ENCODE measurements around the gene CDON.

CDON gene

DNA sequence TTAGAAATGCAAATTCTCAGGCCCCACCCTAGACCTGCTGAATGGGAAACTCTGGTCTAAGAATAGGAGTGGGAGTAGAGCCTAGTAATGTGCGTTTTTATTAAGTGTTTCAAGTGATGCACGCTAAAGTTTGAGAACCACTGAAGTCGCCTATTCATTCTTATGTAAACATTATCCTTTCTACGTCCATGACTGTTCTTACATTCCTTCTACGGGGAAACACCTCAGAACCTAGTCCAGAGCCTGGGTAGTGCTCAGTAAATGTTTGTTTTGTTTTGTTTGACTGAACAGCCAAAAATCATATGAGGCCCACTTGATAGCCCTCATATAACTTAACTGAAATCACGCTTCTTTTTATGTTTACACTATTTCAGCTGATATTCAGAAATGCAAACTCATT lies 87.0 kb downstream of the CDON start:
- no peak overlapping the region for H2AFZ ChIP-seq (ENCODE audit: low read length, unreplicated experiment)
- H3K4me3 ChIP-seq (ENCODE audit: low read depth, low read length): no peak overlapping the region
- no peaks in the 10 kb centered on the region for H3K36me3 ChIP-seq (ENCODE audit: insufficient read depth, low read length)
- no peaks in the 10 kb centered on the region for H3K79me2 ChIP-seq (ENCODE audit: control insufficient read depth, insufficient read depth, low read length, unreplicated experiment)
- no peaks in the 10 kb centered on the region for H3K4me1 ChIP-seq (ENCODE audit: control insufficient read depth, insufficient read depth, low read length, unreplicated experiment)
- no peak overlapping the region for H3K27ac ChIP-seq (ENCODE audit: low read depth, low read length)
- H3K27me3 ChIP-seq (ENCODE audit: insufficient read depth, low read length): no peaks in the 10 kb centered on the region

DNA sequence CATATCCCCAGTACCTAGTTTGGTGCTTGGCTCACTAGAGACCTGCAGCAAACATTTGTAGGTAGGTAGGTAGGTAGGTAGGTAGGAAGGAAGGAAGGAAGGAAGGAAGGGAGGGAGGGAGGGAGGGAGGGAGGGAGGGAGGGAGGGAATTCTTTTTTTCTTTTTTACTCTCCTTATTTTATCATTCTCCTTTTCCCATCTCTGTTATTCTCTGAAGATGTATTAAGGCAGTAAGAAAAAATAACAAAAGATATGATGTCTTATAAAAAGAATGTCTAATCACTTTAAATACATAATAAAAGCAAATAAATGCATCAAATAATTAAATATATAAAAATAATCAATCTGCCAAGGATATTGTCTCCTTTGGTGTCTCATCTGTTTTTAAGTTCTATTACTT lies 88.4 kb downstream of the CDON start:
- no peaks in the 10 kb centered on the region for H3K4me1 ChIP-seq (ENCODE audit: control insufficient read depth, insufficient read depth, low read length, unreplicated experiment)
- H3K27me3 ChIP-seq (ENCODE audit: insufficient read depth, low read length): no peaks in the 10 kb centered on the region
- no peak overlapping the region for H2AFZ ChIP-seq (ENCODE audit: low read length, unreplicated experiment)
- no peaks in the 10 kb centered on the region for H3K79me2 ChIP-seq (ENCODE audit: control insufficient read depth, insufficient read depth, low read length, unreplicated experiment)
- H3K4me3 ChIP-seq (ENCODE audit: low read depth, low read length): no peak overlapping the region
- no peaks in the 10 kb centered on the region for H3K36me3 ChIP-seq (ENCODE audit: insufficient read depth, low read length)
- no peak overlapping the region for H3K27ac ChIP-seq (ENCODE audit: low read depth, low read length)

DNA sequence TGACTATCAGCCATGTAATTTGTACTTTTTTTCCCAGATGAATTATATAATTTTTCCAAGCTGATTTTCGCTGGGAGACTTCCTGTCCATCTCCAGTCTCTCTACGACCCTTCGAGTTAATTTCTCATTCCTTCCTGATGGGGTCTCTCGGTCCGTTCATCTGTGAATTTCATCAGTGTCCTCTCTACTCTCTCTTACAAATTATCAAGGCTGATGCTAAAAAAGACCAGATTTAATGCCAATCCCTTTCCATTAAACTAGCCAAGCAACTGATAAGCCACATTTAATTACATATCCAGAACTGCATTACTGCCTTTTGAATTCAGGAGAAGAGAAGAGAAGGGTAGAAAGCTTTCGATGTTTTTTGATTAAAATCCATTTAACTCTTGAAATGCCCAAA lies 91.0 kb downstream of the CDON start:
- H3K79me2 ChIP-seq (ENCODE audit: control insufficient read depth, insufficient read depth, low read length, unreplicated experiment): no peaks in the 10 kb centered on the region
- H3K4me1 ChIP-seq (ENCODE audit: control insufficient read depth, insufficient read depth, low read length, unreplicated experiment): peaks cover 8% of the 10 kb centered on the region
- H3K27ac ChIP-seq (ENCODE audit: low read depth, low read length): no peak overlapping the region

DNA sequence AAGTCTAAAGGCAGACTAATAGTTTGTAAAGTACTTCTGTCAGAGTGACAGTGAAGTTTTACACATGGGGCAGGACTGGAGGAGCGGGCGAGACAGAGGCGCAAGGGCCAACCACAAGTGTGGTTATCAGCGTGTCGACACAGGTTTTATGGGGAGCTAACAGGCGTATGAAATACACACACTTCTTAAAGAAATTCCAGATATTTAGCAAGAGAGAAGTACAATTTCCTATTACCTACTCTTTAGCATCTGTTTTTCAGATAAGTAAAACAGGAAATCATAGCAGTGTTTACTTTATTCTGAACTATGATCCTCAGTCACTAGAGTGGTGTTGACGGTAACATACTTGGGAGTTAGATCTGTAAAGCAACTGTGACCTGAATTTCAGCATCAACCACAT lies 94.3 kb downstream of the CDON start:
- no peaks in the 10 kb centered on the region for H3K36me3 ChIP-seq (ENCODE audit: insufficient read depth, low read length)
- H3K4me3 ChIP-seq (ENCODE audit: low read depth, low read length): no peak overlapping the region
- H3K27ac ChIP-seq (ENCODE audit: low read depth, low read length): no peak overlapping the region
- H3K79me2 ChIP-seq (ENCODE audit: control insufficient read depth, insufficient read depth, low read length, unreplicated experiment): no peaks in the 10 kb centered on the region
- peaks cover 8% of the 10 kb centered on the region for H3K4me1 ChIP-seq (ENCODE audit: control insufficient read depth, insufficient read depth, low read length, unreplicated experiment)
- H2AFZ ChIP-seq (ENCODE audit: low read length, unreplicated experiment): no peak overlapping the region
- H3K27me3 ChIP-seq (ENCODE audit: insufficient read depth, low read length): no peaks in the 10 kb centered on the region

More for the DNA sequence above, 91.0 kb downstream of the CDON start:
- Histone ChIP-seq H3K27me3 (ENCODE audit: insufficient read depth, low read length) (no peaks in the 10 kb centered on the region), H3K36me3 (ENCODE audit: insufficient read depth, low read length) (no peaks in the 10 kb centered on the region), H3K4me3 (ENCODE audit: low read depth, low read length) (no peak overlapping the region), H2AFZ (ENCODE audit: low read length, unreplicated experiment) (no peak overlapping the region)

DNA sequence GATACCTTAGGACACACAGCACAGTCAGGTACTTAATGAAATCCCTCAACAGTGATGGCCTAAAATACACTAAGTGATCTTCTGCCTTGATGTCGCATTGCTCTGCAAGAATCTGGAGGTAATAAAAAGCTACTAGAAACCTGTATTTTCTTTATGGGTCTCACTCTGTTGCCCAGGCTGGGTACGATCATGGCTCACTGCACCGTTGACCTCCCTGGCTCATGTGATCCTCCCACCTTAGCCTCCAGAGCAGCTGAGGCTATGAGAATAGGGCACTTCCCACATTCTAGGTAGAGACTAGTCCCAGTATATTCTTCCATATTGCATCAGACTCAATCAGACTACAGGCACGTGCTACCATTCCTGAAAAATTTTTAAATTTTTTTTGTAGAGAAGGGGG lies 95.2 kb downstream of the CDON start:
- Histone ChIP-seq H3K4me3 (ENCODE audit: low read depth, low read length) (no peak overlapping the region), H3K27me3 (ENCODE audit: insufficient read depth, low read length) (no peaks in the 10 kb centered on the region), H3K36me3 (ENCODE audit: insufficient read depth, low read length) (peaks cover 2% of the 10 kb centered on the region; the same call in 1 of the 2 replicates), H2AFZ (ENCODE audit: low read length, unreplicated experiment) (no peak overlapping the region), H3K79me2 (ENCODE audit: control insufficient read depth, insufficient read depth, low read length, unreplicated experiment) (no peaks in the 10 kb centered on the region), H3K27ac (ENCODE audit: low read depth, low read length) (no peak overlapping the region), H3K4me1 (ENCODE audit: control insufficient read depth, insufficient read depth, low read length, unreplicated experiment) (peaks cover 8% of the 10 kb centered on the region)

DNA sequence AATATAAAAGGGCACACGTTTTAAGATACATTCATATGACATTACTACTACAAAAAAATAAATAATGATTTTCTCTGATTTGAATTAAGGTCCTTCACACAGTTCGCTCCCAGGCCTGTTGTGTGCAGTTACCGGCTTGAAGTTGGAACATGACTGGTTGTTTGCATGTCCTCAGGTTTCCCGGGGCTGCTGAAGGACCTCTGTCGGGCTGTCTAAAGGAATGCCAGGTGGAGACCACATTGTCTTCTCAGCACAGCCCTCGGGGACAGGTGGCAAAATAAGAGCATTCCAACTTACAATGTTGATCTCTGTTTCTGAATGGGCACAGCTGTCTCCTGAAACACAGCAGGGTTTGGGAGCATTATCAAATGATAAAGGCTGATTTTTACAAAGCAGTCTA lies 101.9 kb downstream of the CDON start:
- no peak overlapping the region for H3K27ac ChIP-seq (ENCODE audit: low read depth, low read length)
- H3K4me1 ChIP-seq (ENCODE audit: control insufficient read depth, insufficient read depth, low read length, unreplicated experiment): no peaks in the 10 kb centered on the region
- H3K79me2 ChIP-seq (ENCODE audit: control insufficient read depth, insufficient read depth, low read length, unreplicated experiment): no peaks in the 10 kb centered on the region
- H3K36me3 ChIP-seq (ENCODE audit: insufficient read depth, low read length): peaks cover 7% of the 10 kb centered on the region
- no peaks in the 10 kb centered on the region for H3K27me3 ChIP-seq (ENCODE audit: insufficient read depth, low read length)
- H2AFZ ChIP-seq (ENCODE audit: low read length, unreplicated experiment): no peak overlapping the region
- no peak overlapping the region for H3K4me3 ChIP-seq (ENCODE audit: low read depth, low read length)

DNA sequence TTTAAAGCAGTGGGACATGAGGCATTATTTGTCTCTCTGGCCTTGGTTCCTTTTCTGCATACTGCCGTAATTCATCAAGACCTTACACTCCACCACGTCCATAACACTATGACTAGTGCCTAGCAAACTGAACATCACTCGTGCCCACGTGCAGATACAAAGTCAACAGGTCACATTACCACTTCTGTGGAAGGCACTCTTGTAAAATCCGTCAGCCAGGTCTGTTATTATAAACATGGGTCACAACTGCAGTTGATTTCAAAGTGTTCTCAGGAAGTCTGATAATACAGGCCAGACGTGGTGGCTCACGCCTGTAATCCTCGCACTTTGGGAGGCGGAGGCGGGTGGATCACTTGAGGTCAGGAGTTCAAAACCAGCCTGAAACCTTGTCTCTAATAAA lies 102.7 kb downstream of the CDON start:
- Histone ChIP-seq H3K27ac (ENCODE audit: low read depth, low read length) (no peak overlapping the region), H3K4me1 (ENCODE audit: control insufficient read depth, insufficient read depth, low read length, unreplicated experiment) (no peaks in the 10 kb centered on the region), H3K4me3 (ENCODE audit: low read depth, low read length) (no peak overlapping the region), H3K27me3 (ENCODE audit: insufficient read depth, low read length) (no peaks in the 10 kb centered on the region), H3K79me2 (ENCODE audit: control insufficient read depth, insufficient read depth, low read length, unreplicated experiment) (no peaks in the 10 kb centered on the region), H2AFZ (ENCODE audit: low read length, unreplicated experiment) (no peak overlapping the region), H3K36me3 (ENCODE audit: insufficient read depth, low read length) (peaks cover 7% of the 10 kb centered on the region)

DNA sequence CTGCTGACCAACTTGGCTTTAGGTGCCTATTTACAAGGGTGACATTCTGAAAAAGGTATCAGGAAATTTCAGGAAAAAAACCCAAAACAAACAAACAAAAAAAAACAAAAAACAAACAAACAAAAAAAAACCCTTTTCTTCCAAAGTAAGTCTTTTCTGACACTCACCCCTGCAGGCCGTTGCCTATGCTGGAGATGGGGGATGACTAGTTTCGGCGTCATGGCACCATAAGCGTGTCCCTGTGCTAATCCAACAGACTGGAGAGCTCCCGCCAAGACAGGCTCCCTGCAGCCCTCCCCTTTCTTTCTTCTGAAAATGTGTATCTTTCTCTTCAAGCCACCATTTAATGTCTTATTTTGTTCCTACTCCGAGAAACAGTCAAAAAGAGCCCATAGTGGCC lies 103.2 kb downstream of the CDON start:
- Histone ChIP-seq H3K79me2 (ENCODE audit: control insufficient read depth, insufficient read depth, low read length, unreplicated experiment) (no peaks in the 10 kb centered on the region), H3K27ac (ENCODE audit: low read depth, low read length) (no peak overlapping the region), H3K36me3 (ENCODE audit: insufficient read depth, low read length) (peaks cover 7% of the 10 kb centered on the region), H3K4me3 (ENCODE audit: low read depth, low read length) (no peak overlapping the region), H2AFZ (ENCODE audit: low read length, unreplicated experiment) (no peak overlapping the region), H3K4me1 (ENCODE audit: control insufficient read depth, insufficient read depth, low read length, unreplicated experiment) (no peaks in the 10 kb centered on the region), H3K27me3 (ENCODE audit: insufficient read depth, low read length) (no peaks in the 10 kb centered on the region)

DNA sequence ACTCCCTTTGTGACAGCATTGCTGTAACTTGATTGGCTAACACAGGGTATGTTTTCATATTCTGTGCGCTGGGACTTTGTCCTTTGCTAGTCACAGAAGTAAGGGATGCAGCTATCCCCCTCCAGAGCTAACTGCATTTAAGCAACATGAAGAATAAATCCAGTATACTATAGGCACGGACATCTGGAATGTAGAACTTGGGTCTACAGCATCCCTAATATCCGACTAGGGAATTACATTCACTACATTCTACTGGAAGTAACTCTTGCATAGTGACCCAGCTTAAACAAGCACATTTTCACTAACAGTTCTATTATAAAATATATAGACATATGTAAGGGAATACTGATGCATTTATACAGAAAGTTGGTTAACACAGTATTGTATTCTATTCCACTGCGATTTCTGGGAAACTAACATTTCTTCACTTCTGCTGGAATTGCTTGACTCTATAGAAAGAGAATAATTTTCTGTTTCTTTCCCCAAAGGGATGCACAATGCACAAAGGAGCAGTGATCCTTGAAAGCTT lies 103.7 kb downstream of the CDON start:
- Histone ChIP-seq H2AFZ (ENCODE audit: low read length, unreplicated experiment) (no peak overlapping the region), H3K27ac (ENCODE audit: low read depth, low read length) (no peak overlapping the region), H3K36me3 (ENCODE audit: insufficient read depth, low read length) (peaks cover 7% of the 10 kb centered on the region), H3K79me2 (ENCODE audit: control insufficient read depth, insufficient read depth, low read length, unreplicated experiment) (no peaks in the 10 kb centered on the region), H3K4me3 (ENCODE audit: low read depth, low read length) (no peak overlapping the region), H3K4me1 (ENCODE audit: control insufficient read depth, insufficient read depth, low read length, unreplicated experiment) (no peaks in the 10 kb centered on the region), H3K27me3 (ENCODE audit: insufficient read depth, low read length) (no peaks in the 10 kb centered on the region)

DNA sequence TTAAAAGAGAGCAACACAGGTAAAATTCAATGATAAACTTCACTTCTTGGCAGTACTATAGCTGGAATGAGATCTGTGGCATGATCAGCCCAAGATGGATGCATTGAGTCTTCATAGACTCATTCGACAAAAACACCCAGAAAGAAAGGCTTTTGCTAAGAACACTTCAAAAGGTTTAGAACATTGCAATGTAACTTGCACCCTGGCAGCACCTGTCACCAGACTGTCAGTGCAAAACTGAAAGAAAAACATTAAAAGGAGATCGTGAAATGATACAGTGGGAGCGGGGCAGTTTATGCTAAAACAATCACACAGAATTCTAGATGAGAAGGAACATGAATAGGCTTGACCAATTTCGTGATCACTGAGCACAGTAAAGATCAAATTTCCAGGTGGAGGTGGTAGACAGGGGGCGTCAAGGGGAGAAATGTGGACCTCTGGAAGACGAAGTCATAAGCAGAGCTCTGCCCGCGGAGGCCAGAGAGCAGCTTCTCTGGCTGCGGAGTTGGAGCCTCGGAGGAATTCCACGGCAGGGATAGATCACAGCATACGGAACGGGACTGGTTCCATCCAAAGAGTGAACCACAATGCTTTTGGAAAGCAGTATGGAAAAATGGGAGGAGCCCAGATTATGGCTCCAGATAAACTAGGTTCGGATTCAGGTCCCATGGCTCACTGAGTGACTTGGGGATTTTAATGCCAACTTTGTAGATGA lies 104.9 kb downstream of the CDON start:
- H2AFZ ChIP-seq (ENCODE audit: low read length, unreplicated experiment): no peak overlapping the region

DNA sequence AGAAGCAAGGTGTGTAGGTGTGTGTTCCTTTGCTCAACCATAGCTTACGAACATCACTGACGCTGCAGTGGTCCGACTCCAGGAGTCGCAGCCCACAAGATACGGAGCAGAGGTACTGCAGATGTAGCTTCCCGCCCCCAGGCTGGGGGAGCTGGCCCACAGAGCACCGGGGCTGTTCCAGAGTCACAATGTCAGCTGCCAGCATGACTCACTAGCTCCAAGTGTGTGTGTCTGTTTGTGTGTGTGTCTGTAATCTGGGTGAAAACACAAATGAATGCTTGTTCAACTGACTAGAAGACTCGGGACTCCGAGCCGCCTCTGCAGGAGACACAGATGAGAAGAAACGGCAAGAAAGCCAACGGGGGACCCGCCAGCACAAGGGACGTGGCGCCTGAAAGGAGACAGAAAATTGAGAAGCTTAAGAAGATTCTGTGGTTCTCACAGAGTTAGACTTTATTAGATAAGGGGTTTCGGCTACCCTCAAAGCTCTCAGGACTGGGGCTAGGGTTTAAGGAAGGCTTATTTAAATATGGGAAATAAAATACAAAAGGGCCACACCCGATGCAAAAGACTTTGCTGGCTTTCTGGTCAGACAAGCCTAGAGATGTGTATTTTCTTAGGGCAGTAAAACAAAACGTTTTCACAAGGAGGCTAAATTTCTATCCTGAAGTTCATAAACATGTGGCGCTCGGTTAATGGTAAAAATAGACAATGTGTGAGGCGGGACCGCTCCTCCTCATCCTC lies 106.1 kb downstream of the CDON start:
- no peaks in the 10 kb centered on the region for H3K27me3 ChIP-seq (ENCODE audit: insufficient read depth, low read length)
- H3K27ac ChIP-seq (ENCODE audit: low read depth, low read length): no peak overlapping the region
- no peak overlapping the region for H2AFZ ChIP-seq (ENCODE audit: low read length, unreplicated experiment)
- H3K4me3 ChIP-seq (ENCODE audit: low read depth, low read length): no peak overlapping the region
- no peaks in the 10 kb centered on the region for H3K36me3 ChIP-seq (ENCODE audit: insufficient read depth, low read length)
- no peaks in the 10 kb centered on the region for H3K79me2 ChIP-seq (ENCODE audit: control insufficient read depth, insufficient read depth, low read length, unreplicated experiment)
- H3K4me1 ChIP-seq (ENCODE audit: control insufficient read depth, insufficient read depth, low read length, unreplicated experiment): peaks cover 2% of the 10 kb centered on the region

More for the DNA sequence above, 104.9 kb downstream of the CDON start:
- Histone ChIP-seq H3K27ac (ENCODE audit: low read depth, low read length) (no peak overlapping the region), H3K27me3 (ENCODE audit: insufficient read depth, low read length) (no peaks in the 10 kb centered on the region), H3K36me3 (ENCODE audit: insufficient read depth, low read length) (peaks cover 7% of the 10 kb centered on the region), H3K4me1 (ENCODE audit: control insufficient read depth, insufficient read depth, low read length, unreplicated experiment) (no peaks in the 10 kb centered on the region), H3K4me3 (ENCODE audit: low read depth, low read length) (no peak overlapping the region), H3K79me2 (ENCODE audit: control insufficient read depth, insufficient read depth, low read length, unreplicated experiment) (no peaks in the 10 kb centered on the region)
